Raji (cell line): ENCODE results near the gene MYO10.

Source experiments
- POLR2A ChIP-seq: IDR thresholded peaks from 2 replicates; pipeline ENCODE4 v1.6.1; 2011; ENCODE audit warnings: low read depth, low read length, control low read depth; ENCODE audit not compliant: insufficient read depth

Gene MYO10

GRCh38 chr5:16744164-16744880 is 191.8 kb downstream of the MYO10 start:
- TF ChIP-seq POLR2A = no peak

GRCh38 chr5:16742938-16743337 is 193.2 kb downstream of the MYO10 start:
- TF ChIP-seq POLR2A = no peak

- TF ChIP-seq POLR2A = no peak
These were observed 195.2 kb downstream of the MYO10 start for GRCh38 chr5:16740811-16741392.

- TF ChIP-seq POLR2A = no peak
These were observed 195.8 kb downstream of the MYO10 start for GRCh38 chr5:16740066-16740810.

- TF ChIP-seq POLR2A = no peak
These were observed 198.3 kb downstream of the MYO10 start for GRCh38 chr5:16737620-16738364.

GRCh38 chr5:16737209-16737608 is 198.9 kb downstream of the MYO10 start:
- TF ChIP-seq POLR2A = no peak

GRCh38 chr5:16736158-16736995 is 199.7 kb downstream of the MYO10 start:
- no peak for TF ChIP-seq POLR2A

DNA sequence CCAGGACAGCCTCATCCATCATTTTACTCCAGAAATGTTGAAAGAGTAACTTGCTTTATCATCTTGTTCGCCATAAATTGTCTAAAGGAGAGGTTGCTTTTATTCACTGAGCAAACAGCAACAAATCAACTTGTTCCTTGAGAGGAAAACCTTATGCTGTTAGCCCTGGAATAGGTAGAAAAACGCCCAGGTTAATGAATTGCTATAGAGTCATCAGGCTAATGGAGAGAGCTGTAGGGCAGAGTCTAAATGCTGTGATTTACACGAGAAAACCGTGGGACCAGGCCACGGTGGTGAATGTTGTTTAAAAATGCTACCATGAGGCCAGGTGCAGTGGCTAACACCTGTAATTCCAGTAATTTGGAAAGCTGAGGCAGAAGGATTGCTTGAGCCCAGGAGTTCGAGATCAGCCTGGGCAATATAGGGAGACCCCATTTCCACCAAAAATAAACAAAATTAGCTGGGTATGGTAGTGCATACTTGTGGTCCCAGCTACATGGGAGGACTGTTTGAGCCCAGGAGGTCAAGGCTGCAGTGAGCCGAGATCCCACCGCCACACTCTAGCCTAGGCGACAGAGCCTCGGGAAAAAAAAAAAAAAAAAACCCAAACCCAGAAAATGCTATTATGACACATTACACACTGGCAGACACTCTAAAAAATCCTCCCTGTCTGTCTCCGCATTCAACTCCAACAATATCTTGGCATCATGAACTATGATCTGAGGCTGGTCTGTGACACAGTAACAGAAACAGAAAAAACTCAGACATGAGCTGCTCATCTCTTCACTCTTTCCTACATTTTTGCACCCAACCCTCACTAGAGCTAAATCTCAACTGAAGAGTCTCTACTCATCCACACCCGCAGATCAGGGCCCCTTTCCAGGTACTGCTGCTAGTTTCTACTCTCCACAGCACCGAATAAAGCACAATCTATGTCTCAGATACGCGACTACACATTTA is 200.7 kb downstream of the MYO10 start:
- TF ChIP-seq POLR2A = no peak

GRCh38 chr5:16733331-16734006 is 202.6 kb downstream of the MYO10 start:
- TF ChIP-seq POLR2A = no peak

DNA sequence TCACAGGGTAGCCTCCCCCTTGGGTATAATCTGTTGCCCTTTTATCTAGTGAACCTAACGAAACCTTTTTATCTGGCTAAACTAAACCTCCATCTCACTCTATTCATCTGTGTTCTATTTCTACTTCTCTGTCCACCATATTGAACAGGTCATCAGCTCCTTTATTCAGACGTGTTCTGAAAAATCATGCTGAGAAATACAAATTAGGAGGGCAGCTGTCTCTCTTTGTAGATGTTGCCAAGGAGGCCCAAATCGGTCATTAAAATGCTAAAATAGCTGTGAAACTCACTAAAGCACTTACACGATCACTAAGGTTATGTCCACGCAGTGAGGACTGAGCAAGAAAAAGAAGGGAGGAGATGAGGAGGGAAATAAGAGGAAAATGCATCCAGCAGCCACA is 203.7 kb downstream of the MYO10 start:
- no peak for TF ChIP-seq POLR2A

- no peak for TF ChIP-seq POLR2A
These were observed 208.2 kb downstream of the MYO10 start for GRCh38 chr5:16727755-16728325.

DNA sequence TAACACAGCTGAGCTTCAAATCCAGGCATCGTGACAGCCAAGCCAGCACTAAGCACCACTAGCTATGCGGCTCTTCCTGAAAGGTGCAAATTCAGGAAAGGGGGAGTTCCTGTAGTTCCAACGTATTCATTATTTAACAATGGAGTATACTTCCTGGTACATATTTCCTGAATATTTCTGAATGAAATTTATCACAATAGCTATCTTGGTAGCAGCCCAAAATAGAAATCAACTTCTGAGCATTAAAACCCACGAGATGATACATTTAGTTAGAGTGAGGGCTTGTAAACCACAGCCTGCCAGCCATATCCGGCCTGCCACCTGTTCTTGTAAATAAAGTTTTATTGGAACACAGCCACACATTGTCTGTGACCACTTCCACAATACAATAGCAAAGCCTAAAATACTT is 209.5 kb downstream of the MYO10 start:
- TF ChIP-seq POLR2A = no peak

- TF ChIP-seq POLR2A = no peak
These were observed 210.5 kb downstream of the MYO10 start for GRCh38 chr5:16725575-16725974.
